H9 (cell line): ENCODE results near the gene AFAP1L1. TPM values are rescaled to one million over a fixed set of nuclear protein-coding genes. Genes with fewer than 3 reads are reported as not detected.

Experiments used
- DNase-seq: peaks from one replicate; pipeline ENCODE4 v3.0.0-alpha.2; 2017
- H2AFZ ChIP-seq: one replicate; pipeline ENCODE4 v1.6.1; 2013; ENCODE audit warnings: mild to moderate bottlenecking, low read length, control low read depth, moderate library complexity
- H2AK5ac ChIP-seq: 2 replicates; pipeline ENCODE4 v1.6.1; 2013; ENCODE audit warnings: low read length, control low read depth, mixed read lengths; ENCODE audit not compliant: insufficient read length
- H2BK120ac ChIP-seq: one replicate; pipeline ENCODE4 v1.6.1; 2013; ENCODE audit warnings: low read depth, mild to moderate bottlenecking, low read length, control low read depth, inconsistent platforms; ENCODE audit not compliant: poor library complexity, severe bottlenecking
- H2BK12ac ChIP-seq: 2 replicates; pipeline ENCODE4 v1.6.1; 2013; ENCODE audit warnings: low read length, control low read depth, mixed read lengths, low read depth; ENCODE audit not compliant: insufficient read length
- H2BK15ac ChIP-seq: 2 replicates; pipeline ENCODE4 v1.6.1; 2013; ENCODE audit warnings: low read depth, low read length, control low read depth
- H2BK20ac ChIP-seq: one replicate; pipeline ENCODE4 v1.6.1; 2013; ENCODE audit warnings: low read depth, mild to moderate bottlenecking, low read length, control low read depth, inconsistent platforms; ENCODE audit not compliant: poor library complexity, severe bottlenecking
- H2BK5ac ChIP-seq: 2 replicates; pipeline ENCODE4 v1.6.1; 2013; ENCODE audit warnings: low read length, control low read depth, mixed read lengths; ENCODE audit not compliant: insufficient read length
- H3K14ac ChIP-seq: 2 replicates; pipeline ENCODE4 v1.6.1; 2013; ENCODE audit warnings: low read length, control low read depth; ENCODE audit not compliant: insufficient read depth
- H3K18ac ChIP-seq: 2 replicates; pipeline ENCODE4 v1.6.1; 2013; ENCODE audit warnings: low read depth, mild to moderate bottlenecking, mixed read lengths, low read length, control low read depth; ENCODE audit not compliant: insufficient read length
- H3K23ac ChIP-seq: 2 replicates; pipeline ENCODE4 v1.6.1; 2013; ENCODE audit warnings: low read length, control low read depth, mixed read lengths, low read depth; ENCODE audit not compliant: insufficient read length
- H3K23me2 ChIP-seq: 2 replicates; pipeline ENCODE4 v1.6.1; 2013; ENCODE audit warnings: low read depth, mild to moderate bottlenecking, mixed read lengths, low read length, control low read depth; ENCODE audit not compliant: insufficient read length, poor library complexity, severe bottlenecking
- H3K27ac ChIP-seq: 2 replicates; pipeline ENCODE4 v1.5.1; 2013; ENCODE audit warnings: low read length, control low read depth, mixed read lengths, low read depth; ENCODE audit not compliant: insufficient read length
- H3K27me3 ChIP-seq: 2 replicates; pipeline ENCODE4 v1.6.1; 2013; ENCODE audit warnings: low read length, control low read depth, inconsistent platforms; ENCODE audit not compliant: insufficient read depth
- H3K4ac ChIP-seq: 2 replicates; pipeline ENCODE4 v1.6.1; 2013; ENCODE audit warnings: low read depth, mild to moderate bottlenecking, control low read depth, inconsistent platforms, low read length, moderate library complexity
- H3K4me1 ChIP-seq: 2 replicates; pipeline ENCODE4 v1.6.1; 2013; ENCODE audit warnings: low read length, control low read depth, inconsistent platforms; ENCODE audit not compliant: insufficient read depth
- H3K4me2 ChIP-seq: 2 replicates; pipeline ENCODE4 v1.6.1; 2013; ENCODE audit warnings: low read length, control low read depth, mixed read lengths; ENCODE audit not compliant: insufficient read length, insufficient read depth
- H3K56ac ChIP-seq: 2 replicates; pipeline ENCODE4 v1.6.1; 2013; ENCODE audit warnings: low read depth, mild to moderate bottlenecking, mixed read lengths, low read length, control low read depth; ENCODE audit not compliant: insufficient read length
- H3K79me1 ChIP-seq: 2 replicates; pipeline ENCODE4 v1.6.1; 2013; ENCODE audit warnings: low read depth, mild to moderate bottlenecking, moderate library complexity, low read length, control low read depth, inconsistent platforms; ENCODE audit not compliant: insufficient read depth, poor library complexity, severe bottlenecking
- H3K79me2 ChIP-seq: 2 replicates; pipeline ENCODE4 v1.6.1; 2013; ENCODE audit warnings: low read length, control low read depth, inconsistent platforms; ENCODE audit not compliant: insufficient read depth
- H3K9ac ChIP-seq: 2 replicates; pipeline ENCODE4 v1.6.1; 2013; ENCODE audit warnings: low read length, control low read depth, mixed read lengths; ENCODE audit not compliant: insufficient read length; ENCODE audit errors: extremely low read depth
- H3K9me3 ChIP-seq: one replicate; pipeline ENCODE4 v1.6.1; 2013; ENCODE audit warnings: low read depth, low read length, inconsistent platforms; ENCODE audit not compliant: control insufficient read depth
- H3T11ph ChIP-seq: one replicate; pipeline ENCODE4 v1.6.1; 2013; ENCODE audit warnings: mild to moderate bottlenecking, low read length, control low read depth, inconsistent platforms
- H4K20me1 ChIP-seq: one replicate; pipeline ENCODE4 v1.6.1; 2013; ENCODE audit not compliant: control insufficient read depth, insufficient read length, insufficient read depth
- H4K5ac ChIP-seq: 2 replicates; pipeline ENCODE4 v1.6.1; 2013; ENCODE audit warnings: low read depth, mild to moderate bottlenecking, mixed read lengths, low read length, control low read depth; ENCODE audit not compliant: insufficient read length
- H4K8ac ChIP-seq: replicated peaks from 2 replicates; pipeline ENCODE4 v1.6.1; 2013; ENCODE audit warnings: low read length, control low read depth, mixed read lengths, low read depth; ENCODE audit not compliant: insufficient read length
- H4K91ac ChIP-seq: 2 replicates; pipeline ENCODE4 v1.6.1; 2013; ENCODE audit warnings: low read depth, mild to moderate bottlenecking, moderate library complexity, mixed read lengths, low read length, control low read depth; ENCODE audit not compliant: insufficient read length
- H3K27ac Mint-ChIP-seq, 3 experiments: 2 replicates in 2 of 3; 3 replicates in 1 of 3; pipeline ENCODE4 v1.8.0; 2020 to 2021; ENCODE audit warnings: mixed read lengths in 3 of 3, mild to moderate bottlenecking in 1 of 3, moderate library complexity in 1 of 3
- H3K27me3 Mint-ChIP-seq: 2 replicates; pipeline ENCODE4 v1.8.0; 2021; ENCODE audit warnings: low read depth, mild to moderate bottlenecking, moderate library complexity, mixed read lengths
- H3K36me3 Mint-ChIP-seq, 3 experiments: 2 replicates in 2 of 3; 3 replicates in 1 of 3; pipeline ENCODE4 v1.8.0; 2020 to 2021; ENCODE audit warnings: low read depth in 3 of 3, mixed read lengths in 3 of 3; ENCODE audit not compliant: insufficient read depth in 1 of 3
- H3K4me1 Mint-ChIP-seq, 2 experiments: 2 replicates each; pipeline ENCODE4 v1.8.0; 2020; ENCODE audit warnings: mixed read lengths in 2 of 2
- H3K4me3 Mint-ChIP-seq, 2 experiments: 2 replicates in 1 of 2; 3 replicates in 1 of 2; pipeline ENCODE4 v1.8.0; 2020 to 2021; ENCODE audit warnings: mild to moderate bottlenecking in 2 of 2, mixed read lengths in 2 of 2, moderate library complexity in 1 of 2
- H3K9me3 Mint-ChIP-seq, 2 experiments: 2 replicates in 1 of 2; 3 replicates in 1 of 2; pipeline ENCODE4 v1.8.0; 2020; ENCODE audit warnings: mild to moderate bottlenecking in 2 of 2, mixed read lengths in 2 of 2, moderate library complexity in 1 of 2
- WGBS: extraction: QIAGEN DNeasy Blood & Tissue Kit; methylation state at CpG from one replicate; pipeline ENCODE4 v1.1.7; 2013; ENCODE audit warnings: missing lambda C conversion rate, low lambda C conversion rate, mixed read lengths; ENCODE audit not compliant: insufficient read length; ENCODE audit errors: extremely low coverage; 5-methylcytosine and 5-hydroxymethylcytosine counted together
- total RNA-seq: library from RNA; stranded (reverse); gene quantifications from 2 replicates; pipeline ENCODE4 v1.2.1, GENCODE V29; 2021
- TF ChIP-seq, protein P1 (sequence below): fragments of 200-600 bp; sonication (generic); conservative IDR thresholded peaks from 3 replicates; pipeline ENCODE4 v1.8.0; 2021; ENCODE audit warnings: antibody characterized with exemption, mild to moderate bottlenecking

Gene AFAP1L1
- total RNA-seq, 1 experiment from 2014 or later, result 1.8 TPM

- Histone ChIP-seq H2BK20ac (no peak overlapping the region), H4K5ac (no peak overlapping the region), H3T11ph (no peak overlapping the region), H3K9ac (no peak overlapping the region), H3K14ac (no peak overlapping the region), H3K4me1 (no peaks in the 10 kb centered on the region), H3K9me3 (no peaks in the 10 kb centered on the region), H3K79me1 (no peaks in the 10 kb centered on the region), H2BK15ac (no peak overlapping the region), H2AFZ (no peak overlapping the region), H3K18ac (no peak overlapping the region), H3K23ac (no peak overlapping the region), H3K56ac (no peak overlapping the region), H4K8ac (no peak overlapping the region), H4K91ac (no peak overlapping the region), H3K79me2 (no peaks in the 10 kb centered on the region), H3K27ac (no peak overlapping the region), H4K20me1 (no peaks in the 10 kb centered on the region), H3K27me3 (no peaks in the 10 kb centered on the region), H2BK5ac (no peak overlapping the region), H3K4me2 (no peak overlapping the region), H2AK5ac (no peak overlapping the region), H3K23me2 (no peaks in the 10 kb centered on the region), H2BK120ac (no peak overlapping the region), H2BK12ac (no peak overlapping the region), H3K4ac (no peak overlapping the region)
- Mint-ChIP-seq H3K27ac (no peak overlapping the region), H3K27me3 (peaks cover 4% of the 10 kb centered on the region), H3K4me1 (no peaks in the 10 kb centered on the region), H3K9me3 (no peaks in the 10 kb centered on the region), H3K4me3 (no peak overlapping the region; a peak in 1 of 5 replicates), H3K36me3 (no peaks in the 10 kb centered on the region)
- WGBS, result no CpG with 5 or more reads among the region's 4 CpGs
- no peak for DNase-seq
- TF ChIP-seq, protein P1, sequence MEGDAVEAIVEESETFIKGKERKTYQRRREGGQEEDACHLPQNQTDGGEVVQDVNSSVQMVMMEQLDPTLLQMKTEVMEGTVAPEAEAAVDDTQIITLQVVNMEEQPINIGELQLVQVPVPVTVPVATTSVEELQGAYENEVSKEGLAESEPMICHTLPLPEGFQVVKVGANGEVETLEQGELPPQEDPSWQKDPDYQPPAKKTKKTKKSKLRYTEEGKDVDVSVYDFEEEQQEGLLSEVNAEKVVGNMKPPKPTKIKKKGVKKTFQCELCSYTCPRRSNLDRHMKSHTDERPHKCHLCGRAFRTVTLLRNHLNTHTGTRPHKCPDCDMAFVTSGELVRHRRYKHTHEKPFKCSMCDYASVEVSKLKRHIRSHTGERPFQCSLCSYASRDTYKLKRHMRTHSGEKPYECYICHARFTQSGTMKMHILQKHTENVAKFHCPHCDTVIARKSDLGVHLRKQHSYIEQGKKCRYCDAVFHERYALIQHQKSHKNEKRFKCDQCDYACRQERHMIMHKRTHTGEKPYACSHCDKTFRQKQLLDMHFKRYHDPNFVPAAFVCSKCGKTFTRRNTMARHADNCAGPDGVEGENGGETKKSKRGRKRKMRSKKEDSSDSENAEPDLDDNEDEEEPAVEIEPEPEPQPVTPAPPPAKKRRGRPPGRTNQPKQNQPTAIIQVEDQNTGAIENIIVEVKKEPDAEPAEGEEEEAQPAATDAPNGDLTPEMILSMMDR, result no peak
Measured at GRCh38 chr5:149337736-149338135, 66.1 kb downstream of the AFAP1L1 start.
